ENCODE measurements around the gene MCMBP.

The MCMBP gene

GRCh38 chr10:119781498-119781897 is 91.1 kb downstream of the MCMBP start:
- no peak for DNase-seq

- DNase-seq: no peak
These were observed 91.7 kb downstream of the MCMBP start for GRCh38 chr10:119780879-119781480.
